CD4-positive, alpha-beta T cell treated with Interleukin-6 for 4 hours (primary cell): Measurements from ENCODE around the gene SLC39A6.
"Not testable (repeated sequence)": the region's sequence is repeated elsewhere in the genome, so short reads cannot be mapped to it uniquely, and the experiment has no call there.

Experiments
- DNase-seq: peaks from one replicate; pipeline ENCODE4 v3.0.0-alpha.2; 2020; ENCODE audit warnings: mixed read lengths

Gene SLC39A6

GRCh38 chr18:36129300-36130038, at the start of gene SLC39A6, which contains the start of gene ELP2:
SLC39A6 (minus strand) TSS chr18:36129340; CDS start chr18:36127007, 2,333 bp downstream.
ELP2 (plus strand) TSS chr18:36129899; CDS start chr18:36129934, 35 bp downstream.
- peak; percentile 97 for DNase-seq

GRCh38 chr18:36177913-36178312, 48.8 kb upstream of the SLC39A6 start:
- DNase-seq, result no peak

GRCh38 chr18:36176711-36177110, 47.6 kb upstream of the SLC39A6 start:
- DNase-seq, result no peak

- no peak for DNase-seq
These were observed 47.0 kb upstream of the SLC39A6 start for GRCh38 chr18:36176177-36176584.

GRCh38 chr18:36175481-36175880, 46.3 kb upstream of the SLC39A6 start:
- no peak for DNase-seq

GRCh38 chr18:36169938-36170337, 40.8 kb upstream of the SLC39A6 start:
- no peak for DNase-seq

- not testable (repeated sequence) for DNase-seq
These were observed 39.2 kb upstream of the SLC39A6 start for GRCh38 chr18:36168296-36168695.

GRCh38 chr18:36167692-36168218, 38.6 kb upstream of the SLC39A6 start:
- no peak for DNase-seq

- DNase-seq, result no peak
These were observed 33.8 kb upstream of the SLC39A6 start for GRCh38 chr18:36162981-36163380.

- DNase-seq, result no peak
These were observed 31.8 kb upstream of the SLC39A6 start for GRCh38 chr18:36160959-36161371.

- no peak for DNase-seq
These were observed 29.2 kb upstream of the SLC39A6 start for GRCh38 chr18:36158266-36158867.

- DNase-seq, result no peak
These were observed 28.3 kb upstream of the SLC39A6 start for GRCh38 chr18:36157441-36157840.

- DNase-seq, result no peak
These were observed 27.0 kb upstream of the SLC39A6 start for GRCh38 chr18:36155851-36156757.

- DNase-seq, result no peak
These were observed 24.6 kb upstream of the SLC39A6 start for GRCh38 chr18:36153771-36154170.

GRCh38 chr18:36153203-36153602, 24.1 kb upstream of the SLC39A6 start:
- no peak for DNase-seq

GRCh38 chr18:36152781-36153180, 23.6 kb upstream of the SLC39A6 start:
- no peak for DNase-seq

GRCh38 chr18:36149514-36150289, 20.6 kb upstream of the SLC39A6 start:
- no peak for DNase-seq

- no peak for DNase-seq
These were observed 14.3 kb upstream of the SLC39A6 start for GRCh38 chr18:36143391-36143790.

- no peak for DNase-seq
These were observed 13.6 kb upstream of the SLC39A6 start for GRCh38 chr18:36142751-36143150.

GRCh38 chr18:36141576-36141975, 12.4 kb upstream of the SLC39A6 start:
- DNase-seq, result no peak

GRCh38 chr18:36139245-36139644, 10.1 kb upstream of the SLC39A6 start:
- no peak for DNase-seq

- DNase-seq, result no peak
These were observed 6.1 kb upstream of the SLC39A6 start for GRCh38 chr18:36135264-36135663.
